ENCODE data around the gene XPO5. TPM values are rescaled to one million over a fixed set of nuclear protein-coding genes. Genes with fewer than 3 reads are reported as not detected.

Gene XPO5
- total and polyA plus RNA-seq, 9 of the 15 experiments (the other 6 are each of a cell fraction or from before 2014, with no cell fraction given), result 36.0 to 170 (median 99.1) TPM

DNA sequence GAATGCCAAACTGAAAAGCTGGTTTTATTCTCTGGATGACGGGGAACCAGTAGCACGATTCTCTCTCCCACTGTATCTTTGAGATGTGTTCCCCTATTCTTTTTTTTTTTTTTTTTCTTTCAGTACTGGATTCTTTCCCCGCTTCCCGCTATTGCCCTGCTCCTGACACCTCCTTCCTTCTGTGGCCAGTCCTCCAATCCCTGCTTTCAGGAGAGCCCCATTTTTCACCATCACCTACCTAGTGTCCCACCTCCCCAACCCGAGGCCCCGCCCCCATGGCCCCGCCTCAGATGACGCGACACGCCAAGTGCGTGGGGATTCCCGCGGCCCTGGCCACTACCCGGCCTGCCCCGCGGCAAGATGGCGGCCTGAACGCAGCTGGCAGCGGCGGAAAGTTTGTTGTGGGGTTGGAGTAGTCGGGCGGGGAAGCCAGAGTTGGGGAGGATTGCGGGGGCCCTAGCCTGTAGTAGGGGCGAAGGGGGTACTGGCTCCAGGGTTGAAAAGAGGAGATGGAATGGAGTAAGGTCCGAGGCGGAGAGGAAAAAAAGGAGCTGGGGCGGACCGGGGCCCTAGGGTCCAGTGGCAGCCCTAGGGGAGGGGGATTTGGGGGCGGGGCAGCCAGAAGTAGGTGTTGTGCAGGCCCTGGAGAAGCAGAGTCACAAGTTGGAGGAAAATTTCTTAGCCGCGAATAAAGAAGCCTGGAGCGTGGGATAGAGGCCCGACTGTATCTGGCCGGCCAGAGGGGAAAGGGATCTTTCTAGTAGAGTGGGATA lies 98.4 kb downstream of the XPO5 start, which contains the start of gene TJAP1 (continued):
- TF ChIP-seq, protein P1, sequence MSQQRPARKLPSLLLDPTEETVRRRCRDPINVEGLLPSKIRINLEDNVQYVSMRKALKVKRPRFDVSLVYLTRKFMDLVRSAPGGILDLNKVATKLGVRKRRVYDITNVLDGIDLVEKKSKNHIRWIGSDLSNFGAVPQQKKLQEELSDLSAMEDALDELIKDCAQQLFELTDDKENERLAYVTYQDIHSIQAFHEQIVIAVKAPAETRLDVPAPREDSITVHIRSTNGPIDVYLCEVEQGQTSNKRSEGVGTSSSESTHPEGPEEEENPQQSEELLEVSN (IDR thresholded peaks at IDR 0.05; ENCODE audit: borderline replicate concordance in 1 of 2, extremely low read depth in 1 of 2, insufficient read depth in 1 of 2, insufficient read length in 1 of 2, low read depth in 1 of 2, low read length in 1 of 2, poor library complexity in 1 of 2, severe bottlenecking in 1 of 2), result peak; percentile 44 to 79
- TF ChIP-seq CHD4 (IDR thresholded peaks at IDR 0.05; ENCODE audit: insufficient read depth, insufficient replicate concordance, low read depth, low read length, poor library complexity, severe bottlenecking) (no peak), MTA1 (IDR thresholded peaks at IDR 0.05; ENCODE audit: borderline replicate concordance) (no peak), ATF7 (IDR thresholded peaks at IDR 0.05) (0 out of 2 replicates have a peak, but pooled peaks have one; percentile 12)

DNA sequence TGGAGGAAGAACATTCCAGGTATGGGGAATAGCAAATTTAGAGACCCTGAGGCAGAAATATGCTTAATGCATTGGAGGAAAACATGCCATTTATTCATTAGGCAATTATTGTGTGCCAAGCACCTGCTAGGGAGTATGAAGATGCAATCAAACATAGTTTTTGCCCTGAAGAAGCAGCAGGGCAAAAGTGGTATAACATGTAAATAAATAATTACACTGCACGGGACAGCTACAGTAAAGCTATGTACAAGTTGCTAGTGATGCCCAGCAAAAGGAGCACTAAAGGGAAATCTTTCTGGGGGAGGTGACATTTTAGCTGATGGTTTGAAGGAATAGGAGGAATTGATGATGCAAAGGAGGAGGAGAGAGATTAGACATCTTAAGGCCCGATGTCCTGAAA lies 99.1 kb downstream of the XPO5 start:
- Histone ChIP-seq H3K27ac (ENCODE audit: extremely low read depth, low read depth, low read length) (no peak overlapping the region), H3K9me3 (replicated peaks; ENCODE audit: control insufficient read depth, insufficient read depth, low read depth, low read length) (no peaks in the 10 kb centered on the region), H3K9me1 (ENCODE audit: control insufficient read depth, insufficient read depth, low read length) (no peaks in the 10 kb centered on the region), H3K4me3 (peak overlapping the region; percentile 80), H3K27me3 (ENCODE audit: control insufficient read depth in 2 of 2, insufficient read depth in 2 of 2, low read length in 2 of 2) (no peaks in the 10 kb centered on the region), H2AFZ (ENCODE audit: low read depth, low read length) (peak overlapping the region; percentile 94), H3K9ac (ENCODE audit: insufficient read depth in 1 of 2, low read depth in 2 of 2, low read length in 2 of 2) (peak overlapping the region; percentile 83 to 92; a peak in 3 of 4 replicates), H3K36me3 (ENCODE audit: control insufficient read depth, insufficient read depth, low read length) (0 out of 3 replicates have a peak, but pooled peaks cover 4% of the 10 kb centered on the region), H3K4me1 (replicated peaks in 1 of 2; ENCODE audit: control insufficient read depth in 2 of 2, insufficient read depth in 2 of 2, low read length in 2 of 2) (peaks cover 0 to 13% of the 10 kb centered on the region in 2 experiments; a peak in 4 of 5 replicates), H3K4me2 (ENCODE audit: insufficient read depth, low read length) (peak overlapping the region; percentile 93), H4K20me1 (replicated peaks; ENCODE audit: control insufficient read depth, insufficient read depth, low read length) (no peaks in the 10 kb centered on the region), H3K79me2 (ENCODE audit: control insufficient read depth, insufficient read depth, low read length) (peaks cover 15% of the 10 kb centered on the region)
- intact Hi-C loops (cut with micrococcal nuclease), result no loop called here
- BruUV-seq (replicated peaks), result no TSS peak
- in situ Hi-C loops (cut with MboI), result no loop called here
- ATAC-seq, result no peak
- ChIA-PET CTCF (ENCODE audit: low intra/inter-chr PET ratio) (no interaction called here), POLR2A (interaction anchor here (0.6 to 4.9 kb wide), 8 partner anchors 12 to 581 kb away, joined by 3 to 24 read pairs (median 4); no protein-coding TSS in a partner anchor)
- TF ChIP-seq SMARCE1 (IDR thresholded peaks at IDR 0.05) (no peak), CEBPG (CRISPR knock-in tag; IDR thresholded peaks at IDR 0.05) (no peak), CEBPG (tag; conservative IDR thresholded peaks at IDR 0.05 in 1 of 2, IDR thresholded peaks at IDR 0.05 in 1 of 2) (peak in 1 of 2 experiments; percentile 20; a peak in 1 of 4 replicates)
- TF ChIP-seq, protein P2, sequence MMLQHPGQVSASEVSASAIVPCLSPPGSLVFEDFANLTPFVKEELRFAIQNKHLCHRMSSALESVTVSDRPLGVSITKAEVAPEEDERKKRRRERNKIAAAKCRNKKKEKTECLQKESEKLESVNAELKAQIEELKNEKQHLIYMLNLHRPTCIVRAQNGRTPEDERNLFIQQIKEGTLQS (IDR thresholded peaks at IDR 0.05), result peak; percentile 9; the same call in 1 of the 2 replicates
- TF ChIP-seq, protein P2 (CRISPR knock-in tag; conservative IDR thresholded peaks at IDR 0.05), result no peak
- no peak for FAIRE-seq
- WGBS (ENCODE audit: insufficient coverage, low coverage, missing lambda C conversion rate), result 8% methylated on average over 2 of the region's 2 CpGs
- no peak for DNase-seq (ENCODE audit: extremely low read depth in 1 of 4, low spot score in 3 of 4)
